ENCODE measurements around the gene PRR11.
"Not testable (repeated sequence)": the region's sequence is repeated elsewhere in the genome, so short reads cannot be mapped to it uniquely, and the experiment has no call there.

The PRR11 gene

DNA sequence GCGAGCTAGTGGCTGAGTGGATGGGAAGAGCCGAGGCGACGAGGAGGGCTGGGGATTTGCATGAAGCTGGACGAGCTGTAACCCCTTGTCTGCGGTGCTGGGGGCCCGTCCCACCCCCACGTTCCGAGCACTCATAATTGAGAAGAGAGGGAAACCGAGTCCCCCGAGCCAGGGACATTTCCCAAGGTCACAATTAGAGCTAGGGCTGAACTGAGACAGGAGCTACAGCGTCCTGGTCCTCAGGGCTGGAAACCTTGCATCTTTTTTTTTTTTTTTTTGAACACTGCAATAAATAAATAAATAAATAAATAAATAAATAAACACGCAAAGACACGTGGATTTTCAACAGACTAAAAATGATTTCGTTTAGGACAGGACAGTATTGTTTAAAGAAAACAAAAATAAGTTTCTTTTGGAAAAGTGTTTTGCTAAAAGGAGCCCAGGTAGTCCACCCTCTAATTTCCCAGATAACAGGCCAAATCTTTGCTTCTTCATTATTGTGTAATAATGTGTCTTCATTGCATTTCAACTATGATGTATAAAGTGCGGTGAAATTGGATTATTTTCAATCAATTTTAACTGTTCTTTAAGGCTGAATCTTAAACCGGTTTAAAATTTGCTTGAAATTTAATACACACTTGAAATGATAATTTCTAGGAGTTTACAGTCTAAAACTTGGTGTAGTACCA is 65.8 kb downstream of the PRR11 start:
- no peak for DNase-seq

- DNase-seq, result no peak
These were observed 68.3 kb downstream of the PRR11 start for GRCh38 chr17:59223813-59224212.

GRCh38 chr17:59228588-59228987 is 73.0 kb downstream of the PRR11 start:
- not testable (repeated sequence) for DNase-seq

DNA sequence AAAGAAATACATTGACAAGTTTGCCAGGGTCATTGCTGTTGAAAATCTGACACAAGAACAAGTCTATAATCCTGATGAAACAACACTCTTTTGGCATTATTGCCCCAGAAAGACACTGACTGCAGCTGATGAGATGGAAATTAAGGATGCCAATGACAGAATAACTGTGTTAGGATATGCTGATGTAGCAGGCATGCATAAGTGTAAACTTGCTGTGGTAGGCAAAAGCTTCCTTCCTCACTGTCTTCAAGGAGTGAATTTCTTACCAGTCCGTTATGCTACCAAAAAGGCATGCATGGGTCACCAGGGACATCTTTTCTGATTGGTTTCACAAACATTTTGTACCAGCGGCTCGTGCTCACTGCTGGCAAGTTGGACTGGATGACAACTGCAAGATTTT is 75.2 kb downstream of the PRR11 start:
- no peak for DNase-seq

DNA sequence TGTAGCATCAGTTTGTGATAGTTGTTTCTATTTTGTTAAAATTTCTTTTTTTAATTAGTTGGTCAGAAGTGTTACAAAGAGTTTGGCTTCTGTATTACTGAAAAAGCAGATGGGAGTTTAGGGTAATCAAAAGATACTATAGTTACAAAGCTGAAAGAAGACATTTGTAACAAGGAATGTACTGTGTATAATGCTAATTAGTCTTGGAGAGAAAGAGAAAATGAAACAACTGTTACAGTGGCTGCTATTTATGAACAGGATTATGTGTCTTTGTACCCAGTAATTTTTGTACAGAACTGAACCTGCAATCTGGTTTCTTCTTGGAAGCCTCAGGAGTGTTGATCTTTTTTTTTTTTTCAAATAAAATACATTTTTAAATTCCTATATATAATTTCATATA is 79.1 kb downstream of the PRR11 start:
- no peak for DNase-seq

DNA sequence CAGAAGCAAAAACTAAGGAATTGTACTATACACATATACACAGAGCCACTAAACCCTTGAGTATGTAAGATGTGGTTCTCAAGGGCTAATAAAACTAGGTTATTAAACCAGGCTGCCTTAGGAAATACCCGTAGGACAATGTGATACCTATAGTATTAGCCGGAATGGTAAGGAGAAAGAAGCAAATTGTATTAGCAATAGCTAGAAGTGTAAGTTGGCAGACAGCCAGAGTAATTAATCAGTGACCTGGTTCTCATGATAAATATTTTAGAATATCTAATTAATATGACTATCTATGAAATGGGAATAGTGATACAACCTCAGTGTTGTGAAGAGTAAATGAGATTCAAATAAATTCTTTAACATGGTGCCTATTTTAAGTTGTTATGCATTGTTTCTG is 83.4 kb downstream of the PRR11 start:
- DNase-seq, result no peak

DNA sequence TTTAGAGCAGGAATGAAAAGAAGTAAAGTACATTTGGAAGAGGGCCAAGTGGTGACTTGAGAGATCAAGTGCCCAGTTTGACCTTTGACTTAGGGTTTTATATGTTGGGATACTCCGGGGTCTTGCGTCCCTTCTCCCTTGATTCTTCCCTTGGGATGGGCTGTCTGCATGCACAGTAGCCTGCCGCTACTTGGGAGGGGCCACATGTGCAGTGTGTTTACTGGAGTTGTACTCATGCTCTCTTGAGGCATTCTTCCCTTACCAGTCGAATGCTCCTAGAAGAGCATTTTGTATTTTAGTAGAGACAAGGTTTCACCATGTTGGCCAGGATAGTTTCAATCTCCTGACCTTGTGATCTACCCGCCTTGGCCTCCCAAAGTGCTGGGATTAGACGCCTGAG is 88.5 kb downstream of the PRR11 start:
- no peak for DNase-seq

All from activated naive CD4-positive, alpha-beta T cell treated with anti-CD3 and anti-CD28 coated beads, Interleukin-2, amount 50 U/mL, for 16 hours (primary cell).